Measurements from ENCODE around the gene NELL2.

- TF ChIP-seq CTCF (IDR thresholded peaks at IDR 0.05; ENCODE audit: insufficient read depth, low read length) = no peak
- no peak for TF ChIP-seq REST (IDR thresholded peaks at IDR 0.05; ENCODE audit: insufficient replicate concordance, low read depth)
- no peak for TF ChIP-seq POLR2AphosphoS5 (IDR thresholded peaks at IDR 0.05; ENCODE audit: low read depth)
- no peak for TF ChIP-seq GABPA (IDR thresholded peaks at IDR 0.05; ENCODE audit: low read depth)
These were observed 23.6 kb downstream of the NELL2 start for GRCh38 chr12:44852483-44852882.
